Cardiac septum (tissue), 1 donor: ENCODE measurements around the gene NDUFB2. TPM values are rescaled to one million over a fixed set of nuclear protein-coding genes. Genes with fewer than 3 reads are reported as not detected.
"Not testable (repeated sequence)": the region's sequence is repeated elsewhere in the genome, so short reads cannot be mapped to it uniquely, and the experiment has no call there.

Source experiments
- DNase-seq: peaks from one replicate; pipeline ENCODE4 v3.0.0-alpha.2; 2020; ENCODE audit warnings: low spot score
- intact Hi-C: fragments of 100-400 bp; cut with DNase I; formaldehyde crosslinking; loops from one replicate; pipeline ENCODE4 v1.14.0; 2022
- total RNA-seq: library from RNA; stranded (reverse); fragmentation: NEBNext Ultra II Directional; extraction: Animal tissue kit (Norgen Biotek cat#: 25700); gene quantifications from one replicate; pipeline ENCODE4 v1.2.1, GENCODE V29; 2021
- donor health status: DM: no; HTN: no; CAD: no.

The NDUFB2 gene
- total RNA-seq, 1 donor from 2014 or later = 505 TPM

DNA sequence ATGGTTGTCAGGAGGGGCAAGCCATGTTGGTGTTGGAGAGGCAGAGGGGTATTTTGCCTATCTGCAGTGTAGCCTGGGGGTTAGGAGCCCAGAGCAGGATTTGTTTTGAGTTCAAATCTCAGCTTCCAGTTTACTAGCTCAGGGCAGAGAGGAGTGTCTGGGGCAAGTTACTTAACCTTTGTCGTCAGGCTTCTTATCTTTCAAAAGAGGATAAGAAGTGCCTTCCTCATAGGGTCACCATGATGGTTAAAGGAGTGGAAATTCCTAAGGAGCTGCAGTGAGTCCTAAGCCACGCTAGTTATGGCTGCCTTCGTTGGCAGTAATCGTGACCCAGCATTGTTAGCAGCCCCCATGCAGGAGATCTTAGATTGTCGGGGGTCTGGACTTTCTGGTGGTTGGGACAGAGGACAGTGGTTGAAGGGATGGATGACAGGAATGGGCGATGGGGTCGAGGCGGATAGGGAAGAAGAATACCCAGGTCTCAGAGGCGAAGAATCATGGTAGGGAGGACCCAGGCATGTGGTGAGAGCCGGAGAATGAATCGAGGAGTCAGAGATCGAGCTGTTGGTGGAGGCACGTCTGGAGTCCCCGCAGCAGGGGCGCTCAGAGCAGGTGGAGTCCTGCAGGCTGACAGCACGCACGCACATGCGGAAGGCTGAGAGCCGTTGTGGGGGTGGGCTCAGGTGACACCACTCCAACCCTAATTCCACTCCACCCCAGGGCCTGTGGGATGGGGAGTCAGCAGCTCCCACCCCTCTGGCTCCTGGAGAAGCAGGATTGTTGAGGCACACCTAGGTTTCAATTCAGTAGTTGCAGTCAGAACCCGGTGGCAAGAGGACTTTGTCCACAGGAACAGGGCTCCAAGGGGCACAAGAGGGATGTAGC, 12.2 kb upstream of the NDUFB2 start:
- peak; percentile 62 for DNase-seq
- intact Hi-C loops = no loop called here

DNA sequence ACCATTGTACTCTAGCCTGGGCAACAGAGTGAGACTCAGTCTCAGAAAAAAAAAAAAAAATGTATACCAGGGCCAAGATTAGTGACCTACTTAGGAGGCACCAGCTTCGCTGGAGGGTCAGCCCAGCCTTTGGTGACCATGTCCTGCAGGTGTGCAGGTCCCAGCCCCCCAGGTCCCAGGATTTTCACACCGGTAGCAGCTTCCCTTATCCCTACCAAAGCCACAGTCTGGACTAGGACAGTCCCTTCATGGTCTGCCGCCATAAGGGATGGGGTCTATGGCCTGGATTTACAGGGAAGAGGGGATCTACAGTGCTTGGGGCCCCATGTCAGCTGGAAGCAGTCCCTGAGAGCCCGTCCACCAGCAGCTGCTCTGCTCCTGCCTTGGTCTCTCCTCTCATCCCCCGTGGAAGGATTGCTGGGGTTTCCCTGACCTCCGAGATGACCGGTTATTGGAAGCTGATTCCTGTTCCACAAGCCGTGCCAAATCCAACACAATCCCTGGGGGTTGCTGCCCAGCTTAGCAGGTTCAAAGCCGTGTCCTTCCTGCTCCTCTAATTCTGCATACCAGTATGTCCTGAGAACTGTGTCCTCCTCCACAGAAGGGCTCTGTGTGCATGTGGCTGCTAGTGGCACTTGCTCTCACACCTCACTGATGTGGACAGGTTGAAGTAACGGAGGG, 11.0 kb upstream of the NDUFB2 start:
- peak; percentile 71 for DNase-seq
- intact Hi-C loops = no loop called here

DNA sequence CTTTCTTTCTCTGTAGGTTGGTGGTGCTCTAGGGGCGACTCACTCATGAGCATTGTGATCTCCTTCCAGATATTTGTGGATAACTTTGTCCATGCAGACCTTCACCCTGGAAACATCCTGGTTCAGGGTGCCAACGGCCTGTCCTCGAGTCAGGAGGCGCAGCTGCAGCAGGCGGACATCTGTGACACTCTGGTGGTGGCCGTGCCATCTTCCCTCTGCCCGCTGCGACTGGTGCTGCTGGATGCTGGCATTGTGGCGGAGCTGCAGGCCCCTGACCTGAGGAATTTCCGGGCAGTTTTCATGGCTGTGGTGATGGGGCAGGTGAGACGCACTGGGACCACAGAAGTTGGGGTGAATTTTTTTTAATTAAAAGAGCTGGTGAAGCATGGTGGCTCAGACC, 9.6 kb upstream of the NDUFB2 start:
- intact Hi-C loops = no loop called here
- peak; percentile 67 for DNase-seq

DNA sequence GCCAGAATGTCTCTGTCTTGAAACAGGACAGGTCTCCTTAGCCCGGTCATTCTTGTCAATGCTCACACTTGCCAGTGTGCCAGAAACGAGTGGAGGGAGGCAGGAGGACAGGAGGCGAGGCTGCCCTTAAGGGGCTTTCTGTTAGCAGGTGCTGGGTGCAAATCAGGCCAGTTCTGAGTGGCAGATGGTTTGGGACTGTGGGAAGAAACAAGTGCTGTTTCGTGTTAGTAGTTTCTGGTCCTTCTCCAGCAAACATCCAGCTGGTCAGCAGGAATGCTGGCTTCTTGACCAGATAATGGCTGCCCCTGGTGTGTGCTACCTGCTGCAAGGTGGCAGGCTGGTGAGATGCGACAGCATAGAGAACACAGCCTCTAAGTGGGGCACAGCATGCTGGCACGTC, 8.2 kb upstream of the NDUFB2 start:
- intact Hi-C loops = no loop called here
- DNase-seq = peak; percentile 46

DNA sequence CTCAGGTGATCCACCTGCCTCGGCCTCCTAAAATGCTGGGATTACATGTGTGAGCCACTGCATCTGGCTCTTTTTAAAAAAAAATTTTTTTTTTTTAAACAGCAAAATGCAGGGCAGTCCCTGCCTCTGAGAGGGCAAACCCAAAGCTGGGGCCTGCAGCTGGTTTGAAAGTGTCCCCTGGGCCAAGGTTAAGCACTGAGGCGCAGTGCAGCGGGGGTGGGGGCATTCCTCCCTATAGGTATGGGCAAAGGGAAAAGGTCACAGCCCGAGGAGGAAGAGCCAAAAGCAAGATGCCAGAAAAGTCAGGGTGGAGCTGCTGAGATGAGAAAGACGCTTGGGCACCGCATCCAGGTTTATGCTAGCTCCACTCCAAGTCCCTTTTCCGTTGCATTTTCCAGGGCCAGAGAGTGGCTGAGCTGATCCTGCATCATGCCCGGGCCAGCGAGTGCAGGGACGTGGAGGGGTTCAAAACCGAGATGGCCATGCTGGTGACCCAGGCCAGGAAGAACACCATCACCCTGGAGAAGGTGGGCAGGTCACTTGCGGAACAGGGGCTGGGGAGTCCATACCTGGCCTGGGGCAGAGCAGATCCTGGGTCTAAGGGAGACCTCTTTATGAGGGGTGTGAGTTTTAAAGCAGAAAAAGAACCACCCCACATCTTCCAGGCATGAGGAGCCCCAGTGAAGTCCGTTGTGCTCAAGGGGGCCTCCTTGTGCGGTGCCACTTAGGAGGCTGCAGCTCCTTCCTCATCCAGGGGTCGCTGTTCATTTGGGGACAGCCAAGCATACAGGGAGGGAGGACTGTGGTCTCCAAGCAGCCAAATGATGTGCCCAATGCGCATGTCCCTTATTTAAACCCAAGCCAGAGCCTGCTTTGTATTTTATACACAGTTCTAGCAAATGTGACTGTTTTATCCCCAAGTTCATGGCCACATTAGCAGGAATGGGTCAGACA, 7.0 kb upstream of the NDUFB2 start:
- intact Hi-C loops = loop anchor here (10.0 kb wide), 3 partner anchors 235 to 865 kb away; partner anchors contain the start of genes AGK, BRAF and MRPS33
- peak; percentile 59 for DNase-seq

DNA sequence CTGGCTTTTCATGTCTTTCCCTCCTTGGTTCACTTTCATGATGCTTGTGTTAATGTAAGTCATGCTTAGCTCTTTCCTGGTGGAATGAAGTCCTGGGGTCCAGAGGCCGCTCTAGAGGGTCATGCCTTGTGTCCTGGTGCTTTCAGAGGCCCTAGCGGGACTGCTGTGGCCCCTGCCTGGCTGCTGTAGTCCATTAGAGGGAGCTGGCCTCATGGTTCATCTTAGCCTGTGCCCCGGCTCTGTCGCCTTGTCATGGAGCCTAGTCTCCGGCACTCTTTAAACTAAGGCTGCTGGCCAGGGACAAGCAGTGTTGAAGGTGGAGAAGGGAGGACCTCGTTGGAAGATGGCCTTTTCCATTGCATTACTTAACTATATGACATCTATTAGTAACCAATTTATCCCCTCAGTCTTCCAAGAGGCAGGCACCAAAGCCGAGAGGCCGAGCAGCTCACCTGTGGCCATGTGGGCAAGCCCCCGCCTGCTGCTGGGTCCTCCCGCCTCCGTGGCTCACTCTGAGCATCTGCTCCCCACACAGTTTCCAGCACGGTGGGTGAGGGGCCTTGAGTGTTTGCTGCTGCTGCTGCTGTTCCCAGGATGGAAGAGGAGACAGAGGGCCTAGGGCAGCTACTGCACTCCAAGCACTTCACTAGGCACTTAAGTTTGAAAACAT, 5.0 kb upstream of the NDUFB2 start:
- intact Hi-C loops = loop anchor here (10.0 kb wide), 3 partner anchors 233 to 863 kb away; partner anchors contain the start of genes AGK, BRAF and MRPS33
- peak; percentile 35 for DNase-seq

DNA sequence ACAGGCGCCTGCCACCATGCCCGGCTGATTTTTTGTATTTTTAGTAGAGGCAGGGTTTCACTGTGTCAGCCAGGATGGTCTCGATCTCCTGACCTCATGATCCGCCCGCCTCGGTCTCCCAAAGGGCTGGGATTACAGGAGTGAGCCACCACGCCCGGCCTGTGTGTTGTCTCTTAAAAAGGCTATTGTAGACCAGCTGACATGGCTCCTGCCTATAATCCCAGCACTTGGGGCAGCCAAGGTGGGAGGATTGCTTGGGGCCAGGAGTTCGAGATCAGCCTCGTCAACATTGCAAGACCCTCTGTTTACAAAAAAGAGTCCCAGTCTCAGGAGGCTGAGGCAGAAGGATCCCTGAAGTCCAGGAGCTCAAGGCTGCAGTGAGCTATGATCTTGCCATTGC, 2.7 kb upstream of the NDUFB2 start:
- DNase-seq = peak; percentile 24
- intact Hi-C loops = loop anchor here (10.0 kb wide), 3 partner anchors 231 to 861 kb away; partner anchors contain the start of genes AGK, BRAF and MRPS33

DNA sequence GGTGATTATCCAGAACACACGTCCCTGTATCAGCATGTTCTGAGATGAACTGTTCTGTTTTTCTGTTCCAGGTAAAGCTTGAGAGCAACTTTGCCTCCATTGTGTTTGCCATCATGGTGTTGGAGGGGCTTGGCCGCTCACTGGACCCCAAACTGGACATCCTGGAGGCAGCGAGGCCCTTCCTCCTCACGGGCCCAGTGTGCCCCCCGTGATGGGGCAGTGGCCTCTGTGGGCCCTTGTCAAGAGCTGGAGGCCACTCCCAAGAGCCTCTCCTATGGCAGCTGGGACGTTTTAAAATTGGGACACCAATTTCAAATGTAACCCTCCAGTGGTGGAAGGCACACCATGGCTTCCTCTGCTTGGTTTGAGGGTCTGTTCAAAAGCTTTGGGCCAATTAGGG, 1.9 kb upstream of the NDUFB2 start:
- peak; percentile 20 for DNase-seq
- intact Hi-C loops = loop anchor here (10.0 kb wide), 3 partner anchors 230 to 860 kb away; partner anchors contain the start of genes AGK, BRAF and MRPS33

DNA sequence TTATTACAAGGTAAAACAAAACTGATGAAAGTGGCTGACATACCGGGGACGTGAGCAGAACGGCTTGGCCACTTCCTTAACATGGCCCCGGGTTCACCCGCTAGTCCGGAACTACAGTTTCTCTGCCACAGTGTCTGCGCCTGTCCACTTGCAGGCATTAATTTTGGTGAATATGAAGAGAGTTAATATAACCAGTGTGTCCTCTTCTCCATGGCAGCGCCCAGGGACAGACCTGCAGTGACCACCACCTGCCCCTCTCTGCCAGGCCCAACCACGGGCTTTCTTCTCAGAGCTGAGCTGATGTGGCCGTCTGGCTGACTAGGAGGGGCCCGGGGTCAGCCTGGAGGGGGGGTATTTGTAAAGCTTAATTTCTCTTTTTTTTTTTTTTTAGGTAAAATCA, 1.1 kb upstream of the NDUFB2 start:
- intact Hi-C loops = loop anchor here (10.0 kb wide), 3 partner anchors 229 to 859 kb away; partner anchors contain the start of genes AGK, BRAF and MRPS33
- no peak for DNase-seq

DNA sequence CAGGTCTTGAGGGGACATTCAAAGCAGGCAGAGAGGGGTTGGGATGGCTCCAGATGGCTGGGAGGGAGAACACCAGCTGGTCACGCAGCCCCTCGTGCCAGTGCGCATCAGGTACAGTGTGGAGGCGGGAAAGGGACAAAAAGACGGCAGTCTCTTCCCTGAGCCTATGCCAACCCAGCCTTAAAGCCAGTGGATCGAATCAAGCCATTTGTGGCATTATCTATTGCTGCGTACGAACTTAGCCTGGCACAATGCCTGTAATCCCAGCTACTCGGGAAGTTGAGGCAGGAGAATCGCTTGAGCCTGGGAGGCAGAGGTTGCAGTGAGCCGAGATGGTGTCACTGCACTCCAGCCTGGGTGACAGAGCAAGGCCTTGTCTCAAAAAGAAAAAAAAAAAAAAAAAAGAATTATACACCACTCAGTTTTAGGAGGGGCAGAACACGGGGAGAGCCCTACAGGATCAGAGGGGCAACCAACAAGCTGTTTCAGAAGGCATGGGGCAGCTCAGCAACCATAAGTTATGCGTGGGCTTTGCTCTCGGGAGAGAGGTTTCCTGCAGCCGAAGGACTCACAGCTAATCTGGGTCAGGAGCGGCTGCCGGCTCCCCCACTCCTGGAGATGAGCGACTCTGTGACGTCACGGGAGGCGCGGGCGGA, 356 bp upstream of the NDUFB2 start:
- peak; percentile 98 for DNase-seq
- intact Hi-C loops = loop anchor here (10.0 kb wide), 3 partner anchors 229 to 859 kb away; partner anchors contain the start of genes AGK, BRAF and MRPS33

DNA sequence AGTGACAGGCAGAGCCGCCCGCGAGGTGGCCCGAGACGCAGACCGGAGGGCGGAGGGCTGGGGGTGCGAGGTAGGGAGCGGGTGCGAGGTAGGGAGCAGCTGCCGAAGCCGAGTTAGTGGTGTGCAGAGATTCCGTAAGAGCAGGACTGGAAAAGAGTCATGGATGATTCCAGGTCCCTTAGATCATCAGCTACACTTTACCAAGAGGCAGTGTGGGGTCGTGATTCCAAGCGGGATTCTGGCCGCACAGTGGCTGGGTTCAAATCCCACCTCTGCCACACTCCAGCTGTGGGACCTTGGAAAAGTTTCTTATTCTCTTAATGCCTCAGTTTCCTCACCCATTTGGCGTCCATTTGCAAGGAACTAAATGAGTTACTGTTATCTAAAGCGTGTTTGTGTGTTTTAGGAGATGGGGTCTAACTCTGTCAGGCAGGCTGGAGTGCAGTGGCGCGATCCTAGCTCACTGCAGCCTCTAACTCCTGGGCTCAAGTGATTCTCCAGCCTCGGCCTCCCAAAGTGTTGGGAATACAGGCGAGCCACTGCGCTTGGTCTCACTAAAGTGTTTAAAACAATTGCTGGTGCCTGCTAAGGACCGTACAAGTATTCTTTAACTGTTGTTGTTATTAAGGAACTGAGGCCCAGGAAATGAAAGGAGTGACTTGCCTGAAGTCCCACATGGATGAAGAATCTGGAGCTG, 1.1 kb downstream of the NDUFB2 start:
- intact Hi-C loops = loop anchor here (1.0 to 10.0 kb wide), 4 partner anchors 23 to 857 kb away; partner anchors contain the start of genes AGK, BRAF and MRPS33

DNA sequence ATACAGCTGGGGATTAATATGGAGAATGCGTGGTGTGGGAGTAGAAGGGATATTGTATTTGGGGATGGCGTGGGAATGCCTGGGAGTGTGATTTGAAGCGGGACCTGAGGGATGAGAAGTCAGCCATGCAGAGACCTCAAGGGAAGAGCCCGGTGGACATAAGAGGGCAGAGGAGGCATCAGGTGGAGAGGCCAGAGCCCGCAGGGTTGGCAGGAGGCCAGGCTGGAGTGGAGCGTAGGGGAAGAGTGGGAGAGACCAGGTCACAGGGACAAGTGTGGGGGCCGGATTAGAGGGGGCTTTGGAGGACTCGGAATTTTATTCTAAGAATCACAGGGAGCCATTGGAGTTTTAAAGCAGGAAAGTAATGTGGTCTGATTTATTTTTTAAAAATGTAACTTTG, 2.0 kb downstream of the NDUFB2 start:
- DNase-seq = no peak
- intact Hi-C loops = loop anchor here (10.0 kb wide), 3 partner anchors 226 to 856 kb away; partner anchors contain the start of genes AGK, BRAF and MRPS33

More for the DNA sequence above, 1.1 kb downstream of the NDUFB2 start:
- no peak for DNase-seq

DNA sequence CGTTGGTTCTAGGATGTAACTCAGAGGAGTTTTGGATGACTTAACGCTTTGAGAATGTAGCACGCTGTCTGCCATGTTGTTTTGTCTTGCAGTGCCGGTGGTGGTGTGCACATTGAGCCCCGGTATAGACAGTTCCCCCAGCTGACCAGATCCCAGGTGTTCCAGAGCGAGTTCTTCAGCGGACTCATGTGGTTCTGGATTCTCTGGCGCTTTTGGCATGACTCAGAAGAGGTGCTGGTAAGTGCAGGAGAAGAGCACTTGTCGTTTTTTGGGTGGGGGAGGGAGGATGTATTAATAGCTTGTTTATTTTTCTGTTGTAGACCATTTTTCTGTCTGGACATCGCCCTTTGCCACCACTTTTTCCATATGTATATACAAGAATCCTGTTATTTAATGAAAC, 6.3 kb downstream of the NDUFB2 start:
- DNase-seq = no peak
- intact Hi-C loops = no loop called here

DNA sequence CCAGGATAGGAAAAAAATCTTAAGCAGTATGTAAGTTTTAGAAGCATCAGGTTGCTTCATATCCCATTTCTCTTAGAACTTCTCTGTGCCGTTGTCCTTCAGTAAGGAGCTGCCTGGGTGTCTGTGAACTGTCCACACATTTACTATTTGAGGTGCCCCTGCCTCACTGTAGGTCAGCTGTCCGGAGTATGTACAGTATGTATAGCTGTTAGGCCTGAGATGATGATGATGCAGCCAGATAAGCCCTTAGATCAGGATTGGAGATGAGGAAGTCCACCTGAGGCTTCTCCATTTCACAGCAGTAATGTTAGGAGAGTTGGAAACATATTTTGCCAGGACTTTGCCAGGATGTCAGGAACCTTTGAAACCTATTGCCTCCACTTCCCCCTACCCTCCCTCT, 7.7 kb downstream of the NDUFB2 start:
- intact Hi-C loops = no loop called here
- DNase-seq = no peak

DNA sequence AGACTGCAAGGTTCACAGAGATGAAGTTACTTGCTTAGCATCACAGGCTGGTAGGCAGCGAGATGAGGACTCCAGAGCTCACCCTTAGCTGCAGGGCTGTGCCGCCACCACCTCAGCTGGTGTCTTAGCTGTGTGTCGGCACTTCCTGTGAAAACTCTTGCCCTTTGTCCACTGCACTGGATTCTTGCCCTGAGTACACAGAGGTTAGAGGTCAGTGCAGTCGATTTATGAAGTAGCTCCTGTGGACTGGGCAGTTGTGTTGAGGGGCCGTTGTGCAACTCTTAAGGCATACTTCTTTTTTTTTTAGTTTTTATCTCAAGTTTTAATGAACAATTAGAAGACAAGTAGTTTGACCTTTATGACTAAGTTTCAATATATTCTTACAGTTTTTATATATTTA, 10.6 kb downstream of the NDUFB2 start:
- no peak for DNase-seq

DNA sequence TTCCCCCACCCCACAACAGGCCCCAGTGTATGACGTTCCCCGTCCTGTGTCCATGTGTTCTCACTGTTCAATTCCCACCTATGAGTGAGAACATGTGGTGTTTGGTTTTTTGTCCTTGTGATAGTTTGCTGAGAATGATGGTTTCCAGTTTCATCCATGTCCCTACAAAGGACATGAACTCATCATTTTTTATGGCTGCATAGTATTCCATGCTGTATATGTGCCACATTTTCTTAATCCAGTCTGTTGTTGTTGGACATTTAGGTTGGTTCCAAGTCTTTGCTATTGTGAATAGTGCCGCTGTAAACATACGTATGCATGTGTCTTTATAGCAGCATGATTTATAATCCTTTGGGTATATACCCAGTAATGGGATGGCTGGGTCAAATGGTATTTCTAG, 12.3 kb downstream of the NDUFB2 start:
- intact Hi-C loops = not testable (repeated sequence)

More for the DNA sequence above, 10.6 kb downstream of the NDUFB2 start:
- intact Hi-C loops = no loop called here

DNA sequence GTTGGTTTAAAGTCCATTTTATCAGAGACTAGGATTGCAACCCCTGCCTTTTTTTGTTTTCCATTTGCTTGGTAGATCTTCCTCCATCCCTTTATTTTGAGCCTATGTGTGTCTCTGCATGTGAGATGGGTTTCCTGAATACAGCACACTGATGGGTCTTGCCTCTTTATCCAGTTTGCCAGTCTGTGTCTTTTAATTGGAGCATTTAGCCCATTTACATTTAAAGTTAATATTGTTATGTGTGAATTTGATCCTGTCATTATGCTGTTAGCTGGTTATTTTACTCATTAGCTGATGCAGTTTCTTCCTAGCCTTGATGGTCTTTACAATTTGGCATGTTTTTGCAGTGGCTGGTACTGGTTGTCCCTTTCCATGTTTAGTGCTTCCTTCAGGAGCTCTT, 15.9 kb downstream of the NDUFB2 start:
- intact Hi-C loops, DNase-seq: not testable (repeated sequence)

More for the DNA sequence above, 12.3 kb downstream of the NDUFB2 start:
- DNase-seq = not testable (repeated sequence)
